ENCODE measurements around the gene PABPC1L. TPM values are rescaled to one million over a fixed set of nuclear protein-coding genes. Genes with fewer than 3 reads are reported as not detected.
"Not testable (repeated sequence)": the region's sequence is repeated elsewhere in the genome, so short reads cannot be mapped to it uniquely, and the experiment has no call there.

PABPC1L gene
- total RNA-seq, 6 experiments from 2014 or later = 8.7 to 40.2 (median 27.7) TPM

- Histone ChIP-seq H3K4me1 (no peaks in the 10 kb centered on the region), H3K9me3 (no peaks in the 10 kb centered on the region), H3K27ac (no peak overlapping the region), H3K36me3 (no peaks in the 10 kb centered on the region), H3K4me3 (no peak overlapping the region), H3K27me3 (no peaks in the 10 kb centered on the region)
- WGBS (ENCODE audit: insufficient coverage, low coverage, low lambda C conversion rate, missing lambda C conversion rate) = 48% methylated on average over 8 of the region's 8 CpGs
- ATAC-seq = no peak
- no peak for TF ChIP-seq POLR2A (IDR thresholded peaks at IDR 0.05)
- TF ChIP-seq CTCF (IDR thresholded peaks at IDR 0.05) = no peak
- intact Hi-C loops (cut with DNase I) = loop anchor here (10.0 kb wide), 3 partner anchors 112 to 182 kb away; no protein-coding TSS in a partner anchor
- DNase-seq = no peak
Measured at GRCh38 chr20:44866703-44867335, 43.0 kb upstream of the PABPC1L start.

GRCh38 chr20:44869471-44869870, 40.4 kb upstream of the PABPC1L start:
- ATAC-seq (no peak), DNase-seq (no peak)
- H3K27me3 ChIP-seq = no peaks in the 10 kb centered on the region
- TF ChIP-seq POLR2A (IDR thresholded peaks at IDR 0.05) (no peak), CTCF (IDR thresholded peaks at IDR 0.05) (no peak)
- H3K4me3 ChIP-seq = no peak overlapping the region
- H3K27ac ChIP-seq = no peak overlapping the region
- H3K9me3 ChIP-seq = no peaks in the 10 kb centered on the region
- H3K36me3 ChIP-seq = no peaks in the 10 kb centered on the region
- WGBS (ENCODE audit: insufficient coverage, low coverage, low lambda C conversion rate, missing lambda C conversion rate) = 74% methylated on average over 4 of the region's 5 CpGs
- intact Hi-C loops (cut with DNase I) = loop anchor here (10.0 kb wide), 3 partner anchors 115 to 185 kb away; no protein-coding TSS in a partner anchor
- H3K4me1 ChIP-seq = no peaks in the 10 kb centered on the region

GRCh38 chr20:44882360-44882759, 27.5 kb upstream of the PABPC1L start:
- not testable (repeated sequence) for DNase-seq
- WGBS (ENCODE audit: insufficient coverage, low coverage, low lambda C conversion rate, missing lambda C conversion rate) = 81% methylated on average over 3 of the region's 4 CpGs

GRCh38 chr20:44883214-44883902, 26.5 kb upstream of the PABPC1L start:
- no peaks in the 10 kb centered on the region for H3K27me3 ChIP-seq
- intact Hi-C loops (cut with DNase I) = no loop called here
- TF ChIP-seq CTCF (IDR thresholded peaks at IDR 0.05) (no peak), POLR2A (IDR thresholded peaks at IDR 0.05) (no peak)

More at GRCh38 chr20:44882360-44882759, 27.5 kb upstream of the PABPC1L start:
- intact Hi-C loops (cut with DNase I); H3K9me3 ChIP-seq; ATAC-seq; H3K27ac ChIP-seq; H3K36me3 ChIP-seq; H3K4me3 ChIP-seq; H3K27me3 ChIP-seq: not testable (repeated sequence)
- peaks cover 0 to 17% (median 7%) of the 10 kb centered on the region in 4 donors for H3K4me1 ChIP-seq

GRCh38 chr20:44884907-44885391, 24.9 kb upstream of the PABPC1L start:
- no peaks in the 10 kb centered on the region for H3K9me3 ChIP-seq
- H3K27ac ChIP-seq = peak overlapping the region in 2 of 3 donors; percentile 2 to 44
- H3K4me1 ChIP-seq = peaks cover 0 to 39% (median 15%) of the 10 kb centered on the region in 4 donors
- ATAC-seq (no peak), DNase-seq (no peak)
- H3K36me3 ChIP-seq = no peaks in the 10 kb centered on the region
- TF ChIP-seq CTCF (IDR thresholded peaks at IDR 0.05) (no peak), POLR2A (IDR thresholded peaks at IDR 0.05) (no peak)
- peak overlapping the region; percentile 97 to 98 (median 97) for H3K4me3 ChIP-seq
- WGBS (ENCODE audit: insufficient coverage, low coverage, low lambda C conversion rate, missing lambda C conversion rate) = 8% methylated on average over 5 of the region's 14 CpGs
- H3K27me3 ChIP-seq = no peaks in the 10 kb centered on the region
- intact Hi-C loops (cut with DNase I) = no loop called here

More at GRCh38 chr20:44883214-44883902, 26.5 kb upstream of the PABPC1L start:
- no peak overlapping the region for H3K27ac ChIP-seq
- WGBS (ENCODE audit: insufficient coverage, low coverage, low lambda C conversion rate, missing lambda C conversion rate) = 76% methylated on average over 6 of the region's 7 CpGs
- H3K4me1 ChIP-seq = peaks cover 0 to 27% (median 12%) of the 10 kb centered on the region in 4 donors
- no peak for DNase-seq
- H3K36me3 ChIP-seq = no peaks in the 10 kb centered on the region
- no peak for ATAC-seq
- H3K9me3 ChIP-seq = no peaks in the 10 kb centered on the region
- no peak overlapping the region for H3K4me3 ChIP-seq
